Fibroblast of skin of abdomen (primary cell): ENCODE results near the gene CCDC183.
"Not testable (repeated sequence)": the region's sequence is repeated elsewhere in the genome, so short reads cannot be mapped to it uniquely, and the experiment has no call there.

ENCODE experiments used
- DNase-seq: peaks from one replicate; pipeline ENCODE4 v3.0.0-alpha.2; 2013

CCDC183 gene

GRCh38 chr9:136760834-136761544 lies 35.1 kb upstream of the CCDC183 start:
- DNase-seq = peak; percentile 44

GRCh38 chr9:136761545-136761981 lies 34.6 kb upstream of the CCDC183 start:
- DNase-seq = no peak

- no peak for DNase-seq
These were observed 33.9 kb upstream of the CCDC183 start for GRCh38 chr9:136762221-136762691.

GRCh38 chr9:136762915-136763648 lies 33.1 kb upstream of the CCDC183 start:
- no peak for DNase-seq

- no peak for DNase-seq
These were observed 32.5 kb upstream of the CCDC183 start for GRCh38 chr9:136763649-136764035.

- no peak for DNase-seq
These were observed 31.7 kb upstream of the CCDC183 start, which contains the start of gene LCN15 for GRCh38 chr9:136764301-136764891. Gene LCN15, minus strand, starts transcription at chr9:136764518. Its CDS starts 30 bp downstream, at chr9:136764488.

GRCh38 chr9:136765041-136765440 lies 31.1 kb upstream of the CCDC183 start:
- no peak for DNase-seq

- DNase-seq = not testable (repeated sequence)
These were observed 30.3 kb upstream of the CCDC183 start for GRCh38 chr9:136765745-136766409.

- not testable (repeated sequence) for DNase-seq
These were observed 29.6 kb upstream of the CCDC183 start for GRCh38 chr9:136766410-136767120.

GRCh38 chr9:136769710-136770191 lies 26.4 kb upstream of the CCDC183 start:
- no peak for DNase-seq

- no peak for DNase-seq
These were observed 24.2 kb upstream of the CCDC183 start for GRCh38 chr9:136771907-136772415.

- no peak for DNase-seq
These were observed 22.6 kb upstream of the CCDC183 start for GRCh38 chr9:136773386-136774044.

GRCh38 chr9:136774416-136775045 lies 21.6 kb upstream of the CCDC183 start:
- DNase-seq = no peak

GRCh38 chr9:136775191-136775590 lies 20.9 kb upstream of the CCDC183 start:
- no peak for DNase-seq

GRCh38 chr9:136776947-136777346 lies 19.2 kb upstream of the CCDC183 start:
- no peak for DNase-seq

GRCh38 chr9:136777359-136777758 lies 18.8 kb upstream of the CCDC183 start:
- no peak for DNase-seq

- no peak for DNase-seq
These were observed 16.3 kb upstream of the CCDC183 start for GRCh38 chr9:136779808-136780207.

- DNase-seq = no peak
These were observed 13.7 kb upstream of the CCDC183 start for GRCh38 chr9:136782452-136782851.

- DNase-seq = no peak
These were observed 11.7 kb upstream of the CCDC183 start for GRCh38 chr9:136784249-136784996.

GRCh38 chr9:136784997-136785361 lies 11.2 kb upstream of the CCDC183 start:
- no peak for DNase-seq
